Coronary artery (tissue), 2 donors: ENCODE measurements around the gene BIRC2.
"Not testable (repeated sequence)": the region's sequence is repeated elsewhere in the genome, so short reads cannot be mapped to it uniquely, and the experiment has no call there.

Experiments used
- DNase-seq: peaks from one replicate; pipeline ENCODE4 v3.0.0-alpha.2; 2017; ENCODE audit warnings: low spot score
- H3K27ac ChIP-seq, 2 donors: fragments of 200-600 bp; sonication (generic); one replicate each; pipeline ENCODE4 v1.5.1; 2016 to 2019
- H3K4me3 ChIP-seq: fragments of 200-600 bp; sonication (generic); 2 replicates; pipeline ENCODE4 v1.5.1; 2016; ENCODE audit warnings: mild to moderate bottlenecking, moderate library complexity
- TF ChIP-seq, protein P1 (sequence below): fragments of 200-600 bp; sonication (generic); IDR thresholded peaks from one replicate; pipeline ENCODE4 v1.5.1; 2019; ENCODE audit warnings: antibody characterized with exemption

Gene BIRC2

GRCh38 chr11:102323542-102324251 lies 23.3 kb upstream of the BIRC2 start:
- Histone ChIP-seq H3K27ac (no peak overlapping the region), H3K4me3 (no peak overlapping the region)
- TF ChIP-seq, protein P1, sequence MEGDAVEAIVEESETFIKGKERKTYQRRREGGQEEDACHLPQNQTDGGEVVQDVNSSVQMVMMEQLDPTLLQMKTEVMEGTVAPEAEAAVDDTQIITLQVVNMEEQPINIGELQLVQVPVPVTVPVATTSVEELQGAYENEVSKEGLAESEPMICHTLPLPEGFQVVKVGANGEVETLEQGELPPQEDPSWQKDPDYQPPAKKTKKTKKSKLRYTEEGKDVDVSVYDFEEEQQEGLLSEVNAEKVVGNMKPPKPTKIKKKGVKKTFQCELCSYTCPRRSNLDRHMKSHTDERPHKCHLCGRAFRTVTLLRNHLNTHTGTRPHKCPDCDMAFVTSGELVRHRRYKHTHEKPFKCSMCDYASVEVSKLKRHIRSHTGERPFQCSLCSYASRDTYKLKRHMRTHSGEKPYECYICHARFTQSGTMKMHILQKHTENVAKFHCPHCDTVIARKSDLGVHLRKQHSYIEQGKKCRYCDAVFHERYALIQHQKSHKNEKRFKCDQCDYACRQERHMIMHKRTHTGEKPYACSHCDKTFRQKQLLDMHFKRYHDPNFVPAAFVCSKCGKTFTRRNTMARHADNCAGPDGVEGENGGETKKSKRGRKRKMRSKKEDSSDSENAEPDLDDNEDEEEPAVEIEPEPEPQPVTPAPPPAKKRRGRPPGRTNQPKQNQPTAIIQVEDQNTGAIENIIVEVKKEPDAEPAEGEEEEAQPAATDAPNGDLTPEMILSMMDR: no peak
- no peak for DNase-seq

- TF ChIP-seq, protein P1: no peak
- DNase-seq: no peak
- H3K4me3 ChIP-seq: no peak overlapping the region
- no peak overlapping the region for H3K27ac ChIP-seq
These were observed 21.9 kb upstream of the BIRC2 start for GRCh38 chr11:102325088-102325487.

- TF ChIP-seq, protein P1: no peak
- Histone ChIP-seq H3K27ac (no peak overlapping the region), H3K4me3 (no peak overlapping the region)
- DNase-seq: no peak
These were observed 18.3 kb upstream of the BIRC2 start for GRCh38 chr11:102328748-102329147.

DNA sequence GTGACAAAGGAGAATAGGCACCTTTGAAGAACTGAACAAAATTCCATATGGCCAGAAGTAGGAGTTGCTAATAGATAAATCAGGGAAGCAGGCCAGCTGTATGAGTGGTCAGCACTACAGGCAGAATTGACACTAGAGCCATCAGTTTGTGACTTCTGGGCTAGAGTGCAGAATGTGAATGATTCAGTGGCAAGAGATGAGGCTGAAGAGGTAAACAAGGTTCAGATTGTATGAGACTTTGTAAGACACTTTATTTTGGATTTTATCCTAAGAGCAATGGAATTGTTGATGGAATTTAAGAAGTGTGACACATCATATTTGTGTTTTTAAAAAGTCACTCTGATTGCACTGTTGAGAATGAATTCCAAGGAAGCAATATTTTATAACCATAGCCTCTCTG lies 16.8 kb upstream of the BIRC2 start:
- Histone ChIP-seq H3K27ac (no peak overlapping the region), H3K4me3 (no peak overlapping the region)
- TF ChIP-seq, protein P1: no peak
- DNase-seq: no peak

- TF ChIP-seq, protein P1: no peak
- Histone ChIP-seq H3K4me3 (no peak overlapping the region), H3K27ac (no peak overlapping the region)
- DNase-seq: no peak
These were observed 15.7 kb upstream of the BIRC2 start for GRCh38 chr11:102331341-102331740.

DNA sequence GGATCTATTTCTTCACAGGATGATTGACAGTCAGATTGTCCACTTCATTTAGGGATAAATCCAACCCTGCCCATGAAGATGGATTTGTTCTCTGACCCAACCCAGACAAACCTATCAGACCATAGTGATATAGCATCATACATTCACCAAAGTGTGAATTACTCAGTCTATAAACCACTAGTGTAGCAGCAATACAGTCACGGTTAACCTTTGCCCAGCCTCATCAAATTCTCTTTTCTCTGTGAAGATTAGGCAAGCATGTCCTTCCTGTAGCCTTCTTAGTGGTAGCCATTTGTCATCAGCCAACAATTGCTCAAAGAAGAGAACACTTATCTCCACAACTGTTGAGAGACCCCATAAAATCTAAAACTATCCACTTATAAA lies 14.4 kb upstream of the BIRC2 start:
- TF ChIP-seq, protein P1: no peak

DNA sequence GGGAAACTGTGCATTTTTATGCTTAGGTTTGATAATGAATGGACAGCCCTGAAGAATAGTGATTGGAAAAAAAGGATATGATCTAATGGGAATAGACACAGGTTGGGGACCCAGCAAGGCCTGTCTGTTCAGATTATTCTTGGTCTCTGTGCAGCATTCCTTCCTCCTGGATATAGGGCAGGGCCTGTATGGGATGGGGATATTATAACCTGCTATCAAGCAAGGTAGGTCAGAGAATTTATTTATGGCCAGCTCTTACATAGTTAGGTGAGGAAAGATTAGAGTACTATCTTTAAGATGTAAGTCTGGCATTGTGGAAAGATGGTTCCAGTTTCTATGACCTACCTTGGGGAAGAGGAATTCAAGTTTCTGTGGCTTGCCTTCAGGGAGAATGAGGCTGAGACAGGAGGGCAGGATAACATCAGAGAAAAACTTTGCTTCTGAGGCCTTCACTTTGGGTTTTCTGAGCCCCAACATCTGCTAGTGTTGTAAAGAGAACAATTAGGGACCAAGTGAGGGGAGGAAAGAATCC lies 8.5 kb upstream of the BIRC2 start:
- Histone ChIP-seq H3K27ac (no peak overlapping the region), H3K4me3 (no peak overlapping the region)
- TF ChIP-seq, protein P1: no peak
- no peak for DNase-seq

More for the DNA sequence above, 14.4 kb upstream of the BIRC2 start:
- Histone ChIP-seq H3K27ac (no peak overlapping the region), H3K4me3 (no peak overlapping the region)
- DNase-seq: no peak

- DNase-seq, H3K4me3 ChIP-seq, H3K27ac ChIP-seq: not testable (repeated sequence)
These were observed 5.7 kb upstream of the BIRC2 start for GRCh38 chr11:102341311-102341710.
